A549 (cell line): ENCODE measurements around the gene PRXL2A. TPM values are rescaled to one million over a fixed set of nuclear protein-coding genes. Genes with fewer than 3 reads are reported as not detected.
A peak's percentile ranks its signal among the peaks of the same experiment; 100 is the strongest.

Experiments used
- ATAC-seq, 2 experiments: fragments of 200-7000 bp in 1 of 2; fragments of >200 bp in 1 of 2; cut with Nextera tagmentation in 1 of 2; cut with Tn5 transposase in 1 of 2; 3 replicates each; pipeline versions ENCODE4 v1.8.0 to v1.9.1; 2018 to 2020; ENCODE audit warnings: mild to moderate bottlenecking in 1 of 2, moderate library complexity in 1 of 2
- CTCF ChIA-PET: fragments of 300-600 bp; sonication (Branson Sonifier 250); formaldehyde crosslinking; extraction: SDS; loops from one replicate; lab custom pipeline; 2021; ENCODE audit warnings: antibody characterized with exemption, inconsistent platforms; lab: Yijun Ruan, JAX
- POLR2A ChIA-PET: fragments of 350-600 bp; formaldehyde crosslinking; extraction: SDS; loops from one replicate; lab custom pipeline; 2021; ENCODE audit warnings: antibody characterized with exemption, inconsistent platforms; lab: Yijun Ruan, JAX
- DNase-seq, 2 experiments: peaks; one replicate each; pipeline versions ENCODE4 v3.0.0 to v3.0.0-alpha.2; 2011 to 2016; ENCODE audit warnings: low read depth in 1 of 2, low spot score in 1 of 2
- FAIRE-seq: peaks from 2 replicates; lab custom pipeline; 2011; peaks lifted over from hg19 to GRCh38; lab: Jason Lieb, UNC
- H3K27ac ChIP-seq, 2 experiments: fragments of >200 bp; sonication (Bioruptor Twin); formaldehyde crosslinking; 3 replicates each; pipeline ENCODE4 v1.5.1; 2016 to 2017
- H3K4me1 ChIP-seq: fragments of >200 bp; sonication (Bioruptor Twin); formaldehyde crosslinking; 3 replicates; pipeline ENCODE4 v1.6.1; 2016
- H3K4me2 ChIP-seq: fragments of >200 bp; sonication (Bioruptor Twin); formaldehyde crosslinking; 3 replicates; pipeline ENCODE4 v1.6.1; 2016
- H3K4me3 ChIP-seq: fragments of >200 bp; sonication (Bioruptor Twin); formaldehyde crosslinking; 3 replicates; pipeline ENCODE4 v1.5.1; 2016
- H3K9me3 ChIP-seq: fragments of >200 bp; sonication (Bioruptor Twin); formaldehyde crosslinking; 3 replicates; pipeline ENCODE4 v1.6.1; 2016
- ATOH8 ChIP-seq: fragments of 250-450 bp; sonication (Bioruptor Pico); IDR thresholded peaks from 2 replicates; pipeline ENCODE4 v1.5.0; 2020; ENCODE audit warnings: low read depth, mild to moderate bottlenecking, moderate library complexity
- CBX8 ChIP-seq: fragments of 200-600 bp; sonication (generic); IDR thresholded peaks from 2 replicates; pipeline ENCODE4 v1.6.1; 2016
- CEBPB ChIP-seq, 2 experiments: fragments of >200 bp in 1 of 2; sonication (Bioruptor Twin) in 1 of 2; formaldehyde crosslinking in 1 of 2; IDR thresholded peaks; 2 replicates each; pipeline ENCODE4 v1.6.1; 2012 to 2016
- CHD2 ChIP-seq: fragments of 150-350 bp; IDR thresholded peaks from 2 replicates; pipeline ENCODE4 v1.6.1; 2014; ENCODE audit warnings: low read length; ENCODE audit not compliant: partially characterized antibody
- EHF ChIP-seq: fragments of 250-450 bp; sonication (Bioruptor Pico); IDR thresholded peaks from 2 replicates; pipeline ENCODE4 v1.5.0; 2020; ENCODE audit warnings: mild to moderate bottlenecking
- EHMT2 ChIP-seq: fragments of 200-600 bp; sonication (generic); IDR thresholded peaks from 2 replicates; pipeline ENCODE4 v1.6.1; 2016; ENCODE audit warnings: antibody characterized with exemption, low read depth, mild to moderate bottlenecking, moderate library complexity
- FOXS1 ChIP-seq: fragments of 250-450 bp; sonication (Bioruptor Pico); IDR thresholded peaks from 2 replicates; pipeline ENCODE4 v1.5.0; 2020; ENCODE audit warnings: mild to moderate bottlenecking, moderate library complexity
- GATA3 ChIP-seq: IDR thresholded peaks from 2 replicates; pipeline ENCODE4 v1.6.1; 2012; ENCODE audit warnings: borderline replicate concordance
- HMGXB4 ChIP-seq: fragments of 250-450 bp; sonication (Bioruptor Pico); IDR thresholded peaks from 2 replicates; pipeline ENCODE4 v1.5.0; 2021; ENCODE audit warnings: mild to moderate bottlenecking, moderate library complexity, borderline replicate concordance
- HOXB13 ChIP-seq: fragments of 250-450 bp; sonication (Bioruptor Pico); IDR thresholded peaks from 2 replicates; pipeline ENCODE4 v1.5.0; 2020; ENCODE audit warnings: low read depth, mild to moderate bottlenecking, moderate library complexity
- HOXB5 ChIP-seq: fragments of 250-450 bp; sonication (Bioruptor Pico); IDR thresholded peaks from 2 replicates; pipeline ENCODE4 v1.5.0; 2020; ENCODE audit warnings: mild to moderate bottlenecking, moderate library complexity
- JUN ChIP-seq, 2 experiments: fragments of >200 bp; sonication (Bioruptor Twin); formaldehyde crosslinking; IDR thresholded peaks; 2 replicates in 1 of 2; 3 replicates in 1 of 2; pipeline ENCODE4 v1.6.1; 2016 to 2017
- JUNB ChIP-seq: fragments of >200 bp; sonication (Bioruptor Twin); formaldehyde crosslinking; IDR thresholded peaks from 2 replicates; pipeline ENCODE4 v1.6.1; 2016
- MAZ ChIP-seq: fragments of 150-350 bp; IDR thresholded peaks from 2 replicates; pipeline ENCODE4 v1.6.1; 2014; ENCODE audit warnings: antibody characterized with exemption, low read depth, low read length, borderline replicate concordance
- NR3C1 ChIP-seq: fragments of >200 bp; sonication (Bioruptor Twin); formaldehyde crosslinking; IDR thresholded peaks from 3 replicates; pipeline ENCODE4 v1.6.1; 2017
- POLR2AphosphoS2 ChIP-seq: conservative IDR thresholded peaks from 2 replicates; pipeline ENCODE4 v1.6.1; 2012; ENCODE audit warnings: low read length, improper control_type of control experiment, inconsistent platforms
- RARB ChIP-seq: fragments of 250-450 bp; sonication (Bioruptor Pico); IDR thresholded peaks from 2 replicates; pipeline ENCODE4 v1.8.0; 2021; ENCODE audit warnings: mild to moderate bottlenecking, moderate library complexity
- RNF2 ChIP-seq: fragments of 200-600 bp; sonication (generic); IDR thresholded peaks from 2 replicates; pipeline ENCODE4 v1.6.1; 2016; ENCODE audit warnings: low read depth, mild to moderate bottlenecking, antibody characterized with exemption, moderate library complexity, borderline replicate concordance
- SMC3 ChIP-seq: fragments of >200 bp; sonication (Bioruptor Twin); formaldehyde crosslinking; IDR thresholded peaks from 3 replicates; pipeline ENCODE4 v1.6.1; 2018; ENCODE audit warnings: inconsistent platforms
- SREBF2 ChIP-seq: fragments of 450-650 bp; IDR thresholded peaks from 2 replicates; pipeline ENCODE4 v1.6.1; 2014; ENCODE audit warnings: mild to moderate bottlenecking, moderate library complexity
- USF2 ChIP-seq: fragments of 450-650 bp; IDR thresholded peaks from 2 replicates; pipeline ENCODE4 v1.6.1; 2014; ENCODE audit warnings: antibody characterized with exemption
- ZSCAN20 ChIP-seq: fragments of 250-450 bp; sonication (Bioruptor Pico); IDR thresholded peaks from 2 replicates; pipeline ENCODE4 v1.8.0; 2022; ENCODE audit warnings: mild to moderate bottlenecking, moderate library complexity
- WGBS: methylation state at CpG from one replicate; pipeline ENCODE4 v1.1.6; 2017; ENCODE audit errors: missing lambda C conversion rate; 5-methylcytosine and 5-hydroxymethylcytosine counted together
- polyA plus RNA-seq, 4 experiments: library from polyadenylated mRNA; depleted of rRNA in 3 of 4; stranded (reverse); fragments of >200 nt; fragmentation: RNase III in 1 of 4; extraction: RNeasy Plus Mini Kit Qiagen cat#74134 plus additional on column Dnase treatment in 1 of 4; gene quantifications; 2 replicates in 3 of 4; 3 replicates in 1 of 4; pipeline ENCODE4 v1.2.3, GENCODE V29; 2011 to 2017
- TF ChIP-seq, protein P1 (sequence below): IDR thresholded peaks from 2 replicates; pipeline ENCODE4 v1.6.1; 2012

The PRXL2A gene
- polyA plus RNA-seq, 2 of the 4 experiments (the other 2 are of a cell fraction) = 55.0 to 59.3 TPM

DNA sequence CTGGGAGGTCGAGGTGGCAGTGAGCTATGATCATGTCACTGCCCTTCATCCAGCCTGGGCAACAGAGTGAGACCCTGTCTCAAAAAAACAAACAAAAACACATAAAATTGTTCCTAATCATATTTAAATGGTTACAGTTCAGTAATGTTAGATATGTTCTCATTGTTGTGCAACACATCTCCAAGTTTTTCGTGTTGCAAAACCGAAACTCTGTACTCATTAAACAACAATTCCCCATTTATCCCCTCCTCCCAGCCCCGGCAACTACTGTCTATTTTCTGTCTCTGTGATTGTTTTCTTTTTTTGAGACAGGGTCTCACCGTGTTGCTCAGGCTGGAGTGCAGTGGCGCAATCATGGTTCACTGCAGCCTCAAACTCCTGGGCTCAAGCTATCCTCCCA is 16.1 kb upstream of the PRXL2A start:
- ATAC-seq = no peak
- 53% methylated on average over 6 of the region's 6 CpGs for whole genome bisulfite sequencing

GRCh38 chr10:80394358-80394916 is 13.9 kb upstream of the PRXL2A start:
- FAIRE-seq (no peak), DNase-seq (no peak), ATAC-seq (no peak)
- Histone ChIP-seq H3K4me1 (no peaks in the 10 kb centered on the region), H3K27ac (no peak overlapping the region), H3K9me3 (no peaks in the 10 kb centered on the region), H3K4me3 (no peak overlapping the region), H3K4me2 (no peak overlapping the region)
- ChIA-PET CTCF (interaction anchor here (1.0 to 3.0 kb wide), 3 partner anchors 12 to 50 kb away, joined by 4 to 24 read pairs (median 8); no protein-coding TSS in a partner anchor), POLR2A (interaction anchor here (0.7 to 1.2 kb wide), 2 partner anchors 13 to 48 kb away, joined by 3 read pairs; no protein-coding TSS in a partner anchor)
- no peak for TF ChIP-seq EHMT2
- no peak for TF ChIP-seq CBX8
- no peak for TF ChIP-seq ZSCAN20 (CRISPR knock-in tag)
- TF ChIP-seq NR3C1 = no peak
- no peak for TF ChIP-seq ATOH8 (CRISPR knock-in tag)
- TF ChIP-seq, protein P1, sequence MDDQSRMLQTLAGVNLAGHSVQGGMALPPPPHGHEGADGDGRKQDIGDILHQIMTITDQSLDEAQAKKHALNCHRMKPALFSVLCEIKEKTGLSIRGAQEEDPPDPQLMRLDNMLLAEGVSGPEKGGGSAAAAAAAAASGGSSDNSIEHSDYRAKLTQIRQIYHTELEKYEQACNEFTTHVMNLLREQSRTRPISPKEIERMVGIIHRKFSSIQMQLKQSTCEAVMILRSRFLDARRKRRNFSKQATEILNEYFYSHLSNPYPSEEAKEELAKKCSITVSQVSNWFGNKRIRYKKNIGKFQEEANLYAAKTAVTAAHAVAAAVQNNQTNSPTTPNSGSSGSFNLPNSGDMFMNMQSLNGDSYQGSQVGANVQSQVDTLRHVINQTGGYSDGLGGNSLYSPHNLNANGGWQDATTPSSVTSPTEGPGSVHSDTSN = no peak
- no peak for TF ChIP-seq HOXB13 (CRISPR knock-in tag)
- no peak for TF ChIP-seq POLR2AphosphoS2
- no peak for TF ChIP-seq HOXB5 (CRISPR knock-in tag)
- no peak for TF ChIP-seq JUNB
- TF ChIP-seq RNF2 = no peak
- TF ChIP-seq SMC3 = no peak
- TF ChIP-seq HMGXB4 (CRISPR knock-in tag) = no peak
- 49% methylated on average over 2 of the region's 2 CpGs for WGBS

More for the DNA sequence above, 16.1 kb upstream of the PRXL2A start:
- H3K27ac ChIP-seq = no peak overlapping the region
- no peak overlapping the region for H3K4me3 ChIP-seq
- TF ChIP-seq CEBPB (IDR thresholded peaks at IDR 0.05) = peak in 1 of 2 experiments; percentile 49; a peak in 2 of 4 replicates
- no peak for TF ChIP-seq SREBF2
- no peak for TF ChIP-seq RARB (CRISPR knock-in tag)
- no peak for TF ChIP-seq CHD2
- TF ChIP-seq MAZ = no peak
- TF ChIP-seq JUN (IDR thresholded peaks at IDR 0.05) = no peak
- H3K4me1 ChIP-seq = no peaks in the 10 kb centered on the region
- no peak overlapping the region for H3K4me2 ChIP-seq
- DNase-seq (no peak), FAIRE-seq (no peak)
- CTCF ChIA-PET = interaction anchor here (3.0 kb wide), 1 partner anchor 9 kb away, joined by 24 read pairs; no protein-coding TSS in a partner anchor
- POLR2A ChIA-PET = interaction anchor here (1.0 kb wide), 1 partner anchor 16 kb away, joined by 3 read pairs; no protein-coding TSS in a partner anchor
- H3K9me3 ChIP-seq = no peaks in the 10 kb centered on the region

- no peak for FAIRE-seq
- DNase-seq = no peak
- H3K4me1 ChIP-seq = no peaks in the 10 kb centered on the region
- POLR2A ChIA-PET = interaction anchor here (1.3 kb wide), 1 partner anchor 11 kb away, joined by 9 read pairs; the partner anchor contains the start of gene PRXL2A
- no peak for TF ChIP-seq EHF (CRISPR knock-in tag)
- no peak for TF ChIP-seq RARB (CRISPR knock-in tag)
- TF ChIP-seq FOXS1 = no peak
- TF ChIP-seq HOXB13 (CRISPR knock-in tag) = no peak
- no peak for TF ChIP-seq USF2
- no peak for TF ChIP-seq JUNB
- no peak for TF ChIP-seq GATA3
- no peak overlapping the region for H3K4me2 ChIP-seq
- 38% methylated on average over 2 of the region's 2 CpGs for WGBS
- CTCF ChIA-PET = interaction anchor here (1.4 to 2.8 kb wide), 2 partner anchors 19 to 47 kb away, joined by 4 to 18 read pairs; no protein-coding TSS in a partner anchor
- ATAC-seq = no peak
- H3K9me3 ChIP-seq = no peaks in the 10 kb centered on the region
- peak overlapping the region; percentile 10 to 15; a peak in 2 of 6 replicates for H3K27ac ChIP-seq
- H3K4me3 ChIP-seq = no peak overlapping the region
Observed at GRCh38 chr10:80397014-80397413, 11.3 kb upstream of the PRXL2A start.
